Stomach (tissue), 9 donors: Measurements from ENCODE around the gene PLXDC1. TPM values are rescaled to one million over a fixed set of nuclear protein-coding genes. Genes with fewer than 3 reads are reported as not detected.
"Not testable (repeated sequence)": the region's sequence is repeated elsewhere in the genome, so short reads cannot be mapped to it uniquely, and the experiment has no call there.

ENCODE experiments used
- DNase-seq, 2 donors: peaks; one replicate each; pipeline versions ENCODE4 v3.0.0 to v3.0.0-alpha.2; 2013 to 2019
- H3K27ac ChIP-seq, 5 donors: fragments of 200-600 bp in 4 of 5; sonication (generic) in 4 of 5; one replicate each; pipeline ENCODE4 v1.5.1; 2013 to 2019; ENCODE audit warnings: mild to moderate bottlenecking in 1 of 5, moderate library complexity in 1 of 5
- H3K27me3 ChIP-seq, 3 donors: fragments of 200-600 bp; sonication (generic); one replicate each; pipeline ENCODE4 v1.5.1; 2017 to 2019; ENCODE audit warnings: mixed run types in 1 of 3
- H3K36me3 ChIP-seq, 4 donors: fragments of 200-600 bp; sonication (generic); 1 replicate in 3 of 4; 2 replicates in 1 of 4; pipeline ENCODE4 v1.5.1; 2016 to 2019
- H3K4me1 ChIP-seq, 4 donors: fragments of 200-600 bp; sonication (generic); one replicate each; pipeline ENCODE4 v1.5.1; 2016 to 2019
- H3K4me3 ChIP-seq, 4 donors: fragments of 200-600 bp; sonication (generic) in 3 of 4; one replicate each; pipeline ENCODE4 v1.5.1; 2016 to 2019; ENCODE audit warnings: mild to moderate bottlenecking in 1 of 4
- H3K9me3 ChIP-seq, 4 donors: fragments of 200-600 bp; sonication (generic); one replicate each; pipeline ENCODE4 v1.5.1; 2016 to 2019
- EP300 ChIP-seq: sonication (generic); formaldehyde crosslinking; IDR thresholded peaks from one replicate; pipeline ENCODE4 v1.6.1; 2017; ENCODE audit warnings: antibody characterized with exemption
- POLR2A ChIP-seq, 4 donors: fragments of 450-650 bp; IDR thresholded peaks; one replicate each; pipeline ENCODE4 v1.6.1; 2016; ENCODE audit warnings: antibody characterized with exemption in 4 of 4, control low read depth in 2 of 4, mild to moderate bottlenecking in 1 of 4, moderate library complexity in 1 of 4
- POLR2AphosphoS5 ChIP-seq, 3 donors: sonication (generic); formaldehyde crosslinking; IDR thresholded peaks; one replicate each; pipeline ENCODE4 v1.6.1; 2016; ENCODE audit warnings: antibody characterized with exemption in 3 of 3
- WGBS, 5 donors: extraction: QIAGEN DNeasy Blood & Tissue Kit in 3 of 5; methylation state at CpG; one replicate each; pipeline versions ENCODE4 v1.1.5 to v1.1.7; 2013 to 2018; 5-methylcytosine and 5-hydroxymethylcytosine counted together
- intact Hi-C: fragments of 100-400 bp; cut with DNase I; formaldehyde crosslinking; loops from one replicate; pipeline ENCODE4 v1.15.1; 2023; ENCODE audit warnings: low total_unique reads
- polyA plus RNA-seq, 3 donors: library from polyadenylated mRNA; stranded (reverse); fragments of 200-250 nt; gene quantifications; one replicate each; pipeline ENCODE4 v1.2.3, GENCODE V29; 2013
- total RNA-seq, 5 donors: library from RNA; depleted of rRNA; stranded (reverse); fragments of >200 nt; gene quantifications; one replicate each; pipeline versions ENCODE4 v1.1.0 to v1.2.3, GENCODE V29; 2014 to 2016
- TF ChIP-seq, protein P1 (sequence below), 7 experiments: fragments of 450-650 bp in 4 of 7; fragments of 200-600 bp in 3 of 7; sonication (generic) in 3 of 7; IDR thresholded peaks; one replicate each; pipeline ENCODE4 v1.5.1; 2016 to 2019; ENCODE audit warnings: antibody characterized with exemption in 7 of 7, control low read depth in 2 of 7, mild to moderate bottlenecking in 1 of 7
- donor health status: healthy with polysubstance abuse.
- donor health status: Bipolar disorder and iron deficiency.
- donor health status: healthy.

The PLXDC1 gene
- total and polyA plus RNA-seq, 8 donors = 0.58 to 77.2 (median 4.4) TPM

DNA sequence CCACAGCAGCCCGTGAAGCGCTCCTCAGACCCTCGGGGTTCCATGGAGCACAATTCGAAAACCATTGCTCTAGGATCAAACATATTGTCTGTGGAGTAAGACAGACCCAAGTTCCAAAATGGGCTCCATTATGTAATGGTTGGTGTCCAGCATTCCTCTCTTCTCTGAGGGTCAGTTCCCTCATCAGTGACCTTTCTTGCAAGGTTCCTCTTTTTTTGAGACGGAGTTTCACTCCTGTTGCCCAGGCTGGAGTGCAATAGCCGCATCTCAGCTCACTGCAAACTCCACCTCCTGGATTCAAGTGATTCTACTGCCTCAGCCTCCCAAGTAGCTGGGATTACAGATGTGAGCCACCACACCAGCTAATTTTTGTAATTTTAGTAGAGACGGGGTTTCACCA lies 28.4 kb downstream of the PLXDC1 start:
- no peaks in the 10 kb centered on the region for H3K36me3 ChIP-seq
- no peak for DNase-seq
- no peaks in the 10 kb centered on the region for H3K27me3 ChIP-seq
- H3K27ac ChIP-seq = no peak overlapping the region
- no peak for TF ChIP-seq POLR2A (IDR thresholded peaks at IDR 0.05)
- no peak for TF ChIP-seq POLR2AphosphoS5 (IDR thresholded peaks at IDR 0.05)
- H3K4me3 ChIP-seq = no peak overlapping the region
- intact Hi-C loops = no loop called here
- no peaks in the 10 kb centered on the region for H3K4me1 ChIP-seq
- WGBS, 5 donors = 80 to 94% (median 89%) methylated on average over 7 of the region's 7 CpGs
- H3K9me3 ChIP-seq = no peaks in the 10 kb centered on the region

DNA sequence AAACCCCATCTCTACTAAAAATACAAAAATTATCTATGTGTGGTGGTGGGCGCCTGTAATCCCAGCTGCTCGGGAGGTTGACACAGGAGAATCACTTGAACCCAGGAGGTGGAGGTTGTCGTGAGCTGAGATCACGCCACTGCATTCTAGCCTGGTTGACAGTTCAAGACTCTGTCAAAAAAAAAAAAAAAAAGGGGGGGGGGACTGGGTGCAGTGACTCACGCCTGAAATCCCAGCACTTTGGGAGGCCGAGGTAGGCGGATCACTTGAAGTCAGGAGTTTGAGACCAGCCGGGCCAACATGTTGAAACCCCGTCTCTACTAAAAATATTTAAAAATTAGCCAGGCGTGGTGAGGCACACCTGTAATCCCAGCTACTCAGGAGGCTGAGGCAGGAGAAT lies 29.5 kb downstream of the PLXDC1 start:
- H3K36me3 ChIP-seq, H3K4me1 ChIP-seq, H3K27me3 ChIP-seq, H3K9me3 ChIP-seq, DNase-seq, H3K4me3 ChIP-seq, H3K27ac ChIP-seq, intact Hi-C loops: not testable (repeated sequence)
- WGBS, 5 donors = 87 to 95% (median 91%) methylated on average over 9 to 10 of the region's 10 CpGs

DNA sequence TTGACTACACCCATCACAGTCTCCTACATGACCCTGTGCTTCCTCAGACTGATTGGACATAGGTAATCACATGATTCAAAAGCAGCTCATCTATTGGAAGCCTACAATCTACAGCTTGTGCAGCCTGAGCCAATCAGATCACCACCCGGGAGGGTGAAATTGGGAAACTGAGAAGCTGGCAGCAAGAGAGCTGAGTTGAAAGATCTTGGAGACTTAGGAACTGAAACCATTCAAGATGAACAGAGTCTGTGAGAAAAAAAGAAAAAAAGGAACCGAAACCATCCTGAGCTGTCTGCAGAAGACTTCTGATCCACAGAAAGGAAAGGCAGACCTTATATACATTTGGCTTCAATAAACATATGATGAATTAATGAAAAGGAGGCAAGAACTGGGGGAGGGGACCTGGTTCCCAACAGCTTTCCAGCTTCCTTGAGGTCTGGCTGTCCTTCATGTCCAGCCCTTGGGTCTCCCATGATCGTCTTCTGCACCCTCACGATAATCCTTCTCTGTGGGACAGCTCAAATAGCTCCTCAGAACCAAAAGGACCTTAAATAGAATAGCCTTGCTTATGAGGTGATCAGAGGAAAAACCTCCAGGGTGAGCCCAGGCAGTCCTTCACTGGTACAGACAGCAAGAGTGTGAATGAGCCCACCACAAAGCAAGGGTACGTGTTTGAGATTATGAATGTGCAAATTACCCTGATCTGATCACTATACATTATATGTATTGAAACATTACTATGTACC lies 32.6 kb downstream of the PLXDC1 start:
- no peak overlapping the region for H3K4me3 ChIP-seq
- DNase-seq = no peak
- no peak overlapping the region for H3K27ac ChIP-seq
- no peaks in the 10 kb centered on the region for H3K9me3 ChIP-seq
- intact Hi-C loops = no loop called here
- peaks cover 0 to 10% (median 3%) of the 10 kb centered on the region in 4 donors for H3K4me1 ChIP-seq
- TF ChIP-seq, protein P1, sequence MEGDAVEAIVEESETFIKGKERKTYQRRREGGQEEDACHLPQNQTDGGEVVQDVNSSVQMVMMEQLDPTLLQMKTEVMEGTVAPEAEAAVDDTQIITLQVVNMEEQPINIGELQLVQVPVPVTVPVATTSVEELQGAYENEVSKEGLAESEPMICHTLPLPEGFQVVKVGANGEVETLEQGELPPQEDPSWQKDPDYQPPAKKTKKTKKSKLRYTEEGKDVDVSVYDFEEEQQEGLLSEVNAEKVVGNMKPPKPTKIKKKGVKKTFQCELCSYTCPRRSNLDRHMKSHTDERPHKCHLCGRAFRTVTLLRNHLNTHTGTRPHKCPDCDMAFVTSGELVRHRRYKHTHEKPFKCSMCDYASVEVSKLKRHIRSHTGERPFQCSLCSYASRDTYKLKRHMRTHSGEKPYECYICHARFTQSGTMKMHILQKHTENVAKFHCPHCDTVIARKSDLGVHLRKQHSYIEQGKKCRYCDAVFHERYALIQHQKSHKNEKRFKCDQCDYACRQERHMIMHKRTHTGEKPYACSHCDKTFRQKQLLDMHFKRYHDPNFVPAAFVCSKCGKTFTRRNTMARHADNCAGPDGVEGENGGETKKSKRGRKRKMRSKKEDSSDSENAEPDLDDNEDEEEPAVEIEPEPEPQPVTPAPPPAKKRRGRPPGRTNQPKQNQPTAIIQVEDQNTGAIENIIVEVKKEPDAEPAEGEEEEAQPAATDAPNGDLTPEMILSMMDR (IDR thresholded peaks at IDR 0.05) = no peak
- TF ChIP-seq POLR2A (IDR thresholded peaks at IDR 0.05) (no peak), EP300 (no peak), POLR2AphosphoS5 (IDR thresholded peaks at IDR 0.05) (no peak)
- no peaks in the 10 kb centered on the region for H3K27me3 ChIP-seq
- 85 to 91% (median 88%) methylated on average over 5 of the region's 5 CpGs for WGBS, 5 donors
- H3K36me3 ChIP-seq = no peaks in the 10 kb centered on the region

DNA sequence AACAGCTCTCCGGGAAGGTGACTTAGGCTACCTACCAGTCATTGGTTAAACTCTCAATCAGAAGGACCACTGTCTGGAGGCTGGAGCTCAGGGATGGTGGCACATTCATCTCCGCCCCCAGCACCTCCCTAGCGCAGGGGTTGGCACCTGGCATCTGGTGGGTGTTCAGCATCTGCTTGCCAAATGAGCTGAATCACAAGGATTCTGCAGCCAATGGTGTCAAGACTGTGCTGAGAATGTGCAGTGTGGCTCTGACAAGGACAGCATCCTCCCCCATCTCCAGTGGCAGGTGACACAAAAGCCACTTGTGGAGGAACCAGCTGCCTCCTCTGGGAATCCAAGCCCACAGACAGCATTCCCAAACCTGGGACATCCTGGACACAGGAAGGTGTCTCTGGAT lies 35.2 kb downstream of the PLXDC1 start:
- H3K36me3 ChIP-seq = no peaks in the 10 kb centered on the region
- H3K27me3 ChIP-seq = no peaks in the 10 kb centered on the region
- intact Hi-C loops = no loop called here
- no peak for DNase-seq
- no peaks in the 10 kb centered on the region for H3K9me3 ChIP-seq
- WGBS, 5 donors = 65 to 100% (median 76%) methylated on average over 3 of the region's 3 CpGs
- H3K4me3 ChIP-seq = no peak overlapping the region
- H3K27ac ChIP-seq = no peak overlapping the region
- peaks cover 0 to 10% (median 3%) of the 10 kb centered on the region in 4 donors for H3K4me1 ChIP-seq
- TF ChIP-seq POLR2A (IDR thresholded peaks at IDR 0.05) (no peak), POLR2AphosphoS5 (IDR thresholded peaks at IDR 0.05) (no peak), EP300 (no peak)
- TF ChIP-seq, protein P1 (IDR thresholded peaks at IDR 0.05) = no peak

DNA sequence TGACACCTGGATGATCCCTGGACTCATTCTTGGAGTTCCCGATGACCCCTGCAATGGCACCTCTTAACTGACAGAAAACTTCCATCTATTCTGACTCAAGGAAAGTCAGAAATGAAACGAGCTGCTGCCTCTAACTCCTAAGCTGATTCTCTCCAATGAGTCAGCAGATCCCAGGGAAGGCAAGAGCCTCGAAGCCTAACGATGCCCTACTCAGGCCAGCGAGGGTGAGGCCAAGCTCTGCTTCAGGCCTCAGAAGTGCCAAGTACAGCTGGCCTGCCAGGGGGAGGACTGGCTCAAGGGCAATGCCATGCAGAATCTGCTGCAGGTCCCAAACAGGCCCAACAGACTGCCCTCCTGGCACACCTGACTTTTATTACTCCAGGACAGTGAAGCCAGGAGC lies 36.3 kb downstream of the PLXDC1 start:
- WGBS, 5 donors = 47 to 63% (median 57%) methylated on average over 5 of the region's 5 CpGs
- intact Hi-C loops = no loop called here
- no peak for DNase-seq
- TF ChIP-seq POLR2AphosphoS5 (IDR thresholded peaks at IDR 0.05) (no peak), POLR2A (IDR thresholded peaks at IDR 0.05) (no peak), EP300 (no peak)
- TF ChIP-seq, protein P1 (IDR thresholded peaks at IDR 0.05) = no peak
- Histone ChIP-seq H3K4me3 (no peak overlapping the region), H3K27ac (peak overlapping the region in 2 of 5 donors; percentile 13 to 51), H3K36me3 (no peaks in the 10 kb centered on the region), H3K9me3 (no peaks in the 10 kb centered on the region), H3K27me3 (no peaks in the 10 kb centered on the region), H3K4me1 (peaks cover 7 to 20% (median 11%) of the 10 kb centered on the region in 4 donors)
